Measurements from ENCODE around the gene FAM89B. TPM values are rescaled to one million over a fixed set of nuclear protein-coding genes. Genes with fewer than 3 reads are reported as not detected.

Gene FAM89B
- total RNA-seq, 1 experiment from 2014 or later, result 30.2 TPM

Other genes starting within 250 kb of the FAM89B start
- 47.7 and 47.8 TPM in 2 replicates for gene DPF2, start 238.7 kb upstream of the FAM89B start, total RNA-seq (2014; rRNA removed; shearing (Covaris generic))
- 0.34 and 0.42 TPM in 2 replicates for gene TIGD3, start 217.8 kb upstream of the FAM89B start, total RNA-seq (2014; rRNA removed; shearing (Covaris generic))
- gene SLC25A45, start 189.9 kb upstream of the FAM89B start, total RNA-seq (2014; rRNA removed; shearing (Covaris generic)), result 0.23 TPM in 1 of 2 replicates, not detected in the other
- 48.9 and 62.3 TPM in 2 replicates for gene FRMD8, start 185.9 kb upstream of the FAM89B start, total RNA-seq (2014; rRNA removed; shearing (Covaris generic))
- gene NEAT1, start 149.7 kb upstream of the FAM89B start, total RNA-seq (2014; rRNA removed; shearing (Covaris generic)), result 1.8 and 2.6 TPM in 2 replicates
- 452 and 478 TPM in 2 replicates for gene MALAT1, start 73.5 kb upstream of the FAM89B start, total RNA-seq (2014; rRNA removed; shearing (Covaris generic))
- gene SCYL1, start 47.5 kb upstream of the FAM89B start, total RNA-seq (2014; rRNA removed; shearing (Covaris generic)), result 69.4 and 84.5 TPM in 2 replicates
- gene LTBP3, start 14.2 kb upstream of the FAM89B start, total RNA-seq (2014; rRNA removed; shearing (Covaris generic)), result 31.0 and 49.4 TPM in 2 replicates
- 77.3 and 117 TPM in 2 replicates for gene ZNRD2, start 2.1 kb upstream of the FAM89B start, total RNA-seq (2014; rRNA removed; shearing (Covaris generic))
- gene EHBP1L1, start 3.5 kb downstream of the FAM89B start, total RNA-seq (2014; rRNA removed; shearing (Covaris generic)), result 30.9 and 34.2 TPM in 2 replicates
- gene KCNK7, start 23.3 kb downstream of the FAM89B start, total RNA-seq (2014; rRNA removed; shearing (Covaris generic)), result not detected in 2 replicates
- gene MAP3K11, start 41.7 kb downstream of the FAM89B start, total RNA-seq (2014; rRNA removed; shearing (Covaris generic)), result 16.6 and 22.4 TPM in 2 replicates
- gene PCNX3, start 43.2 kb downstream of the FAM89B start, total RNA-seq (2014; rRNA removed; shearing (Covaris generic)), result 15.1 and 16.2 TPM in 2 replicates
- 11.1 and 12.6 TPM in 2 replicates for gene SIPA1, start 65.6 kb downstream of the FAM89B start, total RNA-seq (2014; rRNA removed; shearing (Covaris generic))
- gene RELA, start 90.4 kb downstream of the FAM89B start, total RNA-seq (2014; rRNA removed; shearing (Covaris generic)), result 14.9 and 19.7 TPM in 2 replicates
- 59.4 and 66.9 TPM in 2 replicates for gene KAT5, start 139.7 kb downstream of the FAM89B start, total RNA-seq (2014; rRNA removed; shearing (Covaris generic))
- 61.2 and 80.5 TPM in 2 replicates for gene RNASEH2C, start 148.3 kb downstream of the FAM89B start, total RNA-seq (2014; rRNA removed; shearing (Covaris generic))
- gene AP5B1, start 208.4 kb downstream of the FAM89B start, total RNA-seq (2014; rRNA removed; shearing (Covaris generic)), result 10.7 and 13.0 TPM in 2 replicates
- not detected in 2 replicates for gene OVOL1, start 214.5 kb downstream of the FAM89B start, total RNA-seq (2014; rRNA removed; shearing (Covaris generic))

Measured in Daoy (cell line).